RWPE1 (cell line): ENCODE data around the gene RUNX1.

Experiments
- CTCF ChIA-PET: fragments of 350-600 bp; sonication (Branson Sonifier 250); formaldehyde crosslinking; extraction: SDS; loops from one replicate; lab custom pipeline; 2021; lab: Yijun Ruan, JAX
- POLR2A ChIA-PET: fragments of 400-600 bp; formaldehyde crosslinking; extraction: SDS; loops from one replicate; lab custom pipeline; 2020; ENCODE audit warnings: antibody characterized with exemption; ENCODE audit not compliant: low non-redundant PET; lab: Yijun Ruan, JAX
- DNase-seq: peaks from one replicate; pipeline ENCODE4 v3.0.0; 2012; ENCODE audit warnings: low spot score
- H3K27ac ChIP-seq: fragments of 450-650 bp; 2 replicates; pipeline ENCODE4 v1.5.1; 2017
- CTCF ChIP-seq: fragments of 450-650 bp; conservative IDR thresholded peaks from 2 replicates; pipeline ENCODE4 v1.5.1; 2017; ENCODE audit warnings: low read depth, mild to moderate bottlenecking

The RUNX1 gene

DNA sequence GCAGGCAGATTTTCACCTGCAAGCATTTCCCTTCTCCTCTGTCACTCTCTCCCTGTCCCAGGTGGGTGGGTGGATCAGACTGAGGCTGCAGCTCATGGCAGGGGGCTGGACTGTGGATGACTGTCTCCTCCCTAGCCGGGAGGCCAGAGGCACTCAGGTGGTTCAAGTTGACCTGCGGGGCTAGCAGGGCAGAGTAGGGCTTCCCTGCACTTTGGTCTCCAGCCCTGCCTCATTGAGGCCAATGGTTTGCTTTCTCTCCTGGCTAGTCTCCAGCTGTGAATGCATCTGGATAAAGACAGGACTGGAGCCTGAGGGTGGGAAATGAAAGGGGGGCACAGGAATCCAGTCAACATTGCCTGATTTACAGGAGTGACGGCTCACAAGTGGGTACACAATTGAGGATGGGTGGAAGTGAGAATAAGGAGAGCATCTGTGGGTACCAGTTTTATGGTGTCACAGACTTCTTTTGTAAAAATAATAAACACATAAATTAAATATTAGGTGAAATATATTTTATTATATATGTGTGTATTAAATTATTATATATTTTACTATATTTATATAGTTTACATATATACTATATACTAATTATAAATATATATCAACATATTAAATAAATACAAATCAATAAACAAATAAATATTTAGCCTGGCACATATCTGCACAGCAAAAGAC is 25.6 kb downstream of the RUNX1 start:
- POLR2A ChIA-PET, result no interaction called here
- H3K27ac ChIP-seq, result no peak overlapping the region
- no peak for TF ChIP-seq CTCF
- DNase-seq, result no peak
- CTCF ChIA-PET, result interaction anchor here (0.6 kb wide), 1 partner anchor 19 kb away, joined by 4 read pairs; no protein-coding TSS in a partner anchor

DNA sequence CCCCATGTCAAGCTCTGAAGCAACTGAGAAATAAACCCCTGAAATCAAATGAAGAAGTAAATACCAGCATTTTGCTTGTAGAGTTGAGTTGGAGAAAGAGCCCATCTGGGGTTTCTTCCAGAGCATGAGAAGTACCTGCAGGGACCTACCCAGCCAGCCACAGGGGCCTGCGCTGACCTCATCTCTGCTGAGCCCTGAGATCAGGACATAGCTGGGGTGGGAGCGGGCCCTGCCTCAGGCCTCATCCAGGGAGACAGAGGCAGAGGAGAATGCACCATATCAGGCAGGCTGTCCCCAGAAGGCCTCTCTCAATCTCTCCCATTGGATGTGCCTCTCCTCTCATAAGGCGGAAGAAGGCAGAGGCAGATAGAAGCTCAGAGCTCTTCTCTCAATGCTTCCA is 27.6 kb downstream of the RUNX1 start:
- POLR2A ChIA-PET, result no interaction called here
- CTCF ChIA-PET, result no interaction called here
- no peak for DNase-seq
- TF ChIP-seq CTCF, result no peak
- H3K27ac ChIP-seq, result no peak overlapping the region

DNA sequence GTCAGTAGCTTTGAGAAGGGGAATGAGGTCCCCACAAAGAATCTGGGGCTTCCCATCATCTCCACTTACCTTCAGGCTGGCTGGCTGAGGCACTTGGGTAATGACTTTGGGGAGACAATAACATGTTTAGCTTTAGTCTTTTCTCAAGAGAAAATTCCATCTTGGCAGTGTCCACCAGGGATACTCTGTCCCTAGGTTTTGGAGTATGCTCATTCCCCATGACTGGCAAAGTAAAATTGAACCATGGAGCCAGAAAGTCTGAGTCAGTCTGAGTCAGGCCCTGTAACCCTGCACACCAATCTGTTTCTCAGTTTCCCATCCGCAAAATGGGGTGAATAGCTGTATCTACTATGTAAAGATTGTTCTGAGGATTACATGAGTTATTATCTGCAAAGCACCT is 28.2 kb downstream of the RUNX1 start:
- ChIA-PET POLR2A (no interaction called here), CTCF (no interaction called here)
- no peak for TF ChIP-seq CTCF
- DNase-seq, result no peak
- no peak overlapping the region for H3K27ac ChIP-seq

DNA sequence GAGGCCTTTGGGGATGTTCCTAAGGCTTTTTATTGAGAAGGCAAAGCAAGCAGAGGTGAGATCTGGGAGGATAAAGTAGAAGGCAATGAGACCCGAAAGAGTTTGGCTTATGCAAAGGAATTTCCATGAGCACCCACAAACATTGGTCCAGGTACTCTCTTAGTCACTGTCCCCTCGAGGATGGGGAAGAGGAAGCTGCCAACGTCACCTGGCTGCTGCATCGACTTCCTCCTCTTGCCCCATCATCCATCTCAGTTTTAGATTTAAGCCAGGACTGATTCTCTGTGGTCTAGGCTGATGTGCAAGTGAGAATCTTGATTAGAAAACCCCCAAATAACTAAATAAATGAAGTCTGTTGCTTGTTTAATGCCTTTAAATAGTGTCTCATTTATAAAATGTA is 28.7 kb downstream of the RUNX1 start:
- no peak for TF ChIP-seq CTCF
- no peak overlapping the region for H3K27ac ChIP-seq
- DNase-seq, result no peak
- ChIA-PET POLR2A (no interaction called here), CTCF (no interaction called here)

DNA sequence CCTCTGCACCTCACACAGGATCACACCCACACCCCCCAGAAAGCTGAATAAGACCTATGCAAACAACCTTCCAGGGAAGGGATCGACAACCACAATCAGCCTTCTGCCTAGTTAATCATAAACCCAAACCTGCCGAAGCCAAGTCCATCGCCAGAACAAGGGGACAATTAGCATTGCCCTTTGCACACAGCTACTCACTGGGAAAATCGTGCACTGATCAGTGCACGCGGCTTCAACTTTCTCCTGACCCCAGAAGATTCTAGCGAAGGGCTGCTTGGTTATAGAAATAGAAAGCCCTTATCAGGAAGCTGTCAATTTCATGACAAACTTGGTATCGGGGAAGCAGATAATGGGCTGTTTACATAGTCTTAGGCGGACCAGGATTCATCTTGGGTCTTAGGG is 29.5 kb downstream of the RUNX1 start:
- CTCF ChIA-PET, result interaction anchor here (0.6 to 0.7 kb wide), 2 partner anchors 111 to 129 kb away, joined by 3 read pairs; no protein-coding TSS in a partner anchor
- POLR2A ChIA-PET, result no interaction called here
- no peak for DNase-seq

DNA sequence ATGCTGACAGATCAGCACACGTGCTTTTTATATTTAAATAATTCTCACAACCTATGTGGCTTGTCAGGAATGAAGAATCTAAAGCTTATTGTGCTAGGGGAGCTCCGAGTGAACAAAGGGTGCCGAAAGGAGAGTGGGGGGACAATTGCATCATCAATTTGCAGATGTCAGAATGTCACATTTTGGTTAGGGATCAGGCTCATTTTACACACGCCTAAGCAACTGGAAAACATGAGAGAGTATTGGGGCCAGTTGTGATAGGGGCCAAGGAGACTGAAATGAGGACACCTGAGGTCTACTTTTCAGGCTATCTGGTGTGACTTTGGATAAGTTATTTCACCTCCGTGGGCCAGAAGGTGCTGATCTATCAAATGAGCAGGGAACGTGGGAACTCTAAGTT is 31.8 kb downstream of the RUNX1 start:
- DNase-seq, result no peak
- no peak for TF ChIP-seq CTCF
- CTCF ChIA-PET, result no interaction called here
- no peak overlapping the region for H3K27ac ChIP-seq
- POLR2A ChIA-PET, result no interaction called here

More for the DNA sequence above, 29.5 kb downstream of the RUNX1 start:
- no peak for TF ChIP-seq CTCF
- no peak overlapping the region for H3K27ac ChIP-seq
